CD4-positive, alpha-beta T cell treated with Interleukin-17A for 1 hour (primary cell): ENCODE measurements around the gene CACNA1D.
"Not testable (repeated sequence)": the region's sequence is repeated elsewhere in the genome, so short reads cannot be mapped to it uniquely, and the experiment has no call there.

Experiments used
- DNase-seq: peaks from one replicate; pipeline ENCODE4 v3.0.0-alpha.2; 2020

CACNA1D gene

GRCh38 chr3:53617893-53618523 is 123.6 kb downstream of the CACNA1D start:
- DNase-seq = no peak

GRCh38 chr3:53618524-53618906 is 124.1 kb downstream of the CACNA1D start:
- no peak for DNase-seq

- no peak for DNase-seq
These were observed 124.5 kb downstream of the CACNA1D start for GRCh38 chr3:53618936-53619335.

GRCh38 chr3:53624061-53624857 is 129.8 kb downstream of the CACNA1D start:
- DNase-seq = no peak

GRCh38 chr3:53626876-53627275 is 132.5 kb downstream of the CACNA1D start:
- no peak for DNase-seq

- no peak for DNase-seq
These were observed 134.4 kb downstream of the CACNA1D start for GRCh38 chr3:53628536-53629401.

- DNase-seq = no peak
These were observed 135.0 kb downstream of the CACNA1D start for GRCh38 chr3:53629402-53629723.

- DNase-seq = no peak
These were observed 136.1 kb downstream of the CACNA1D start for GRCh38 chr3:53630547-53630946.

GRCh38 chr3:53633197-53633787 is 138.9 kb downstream of the CACNA1D start:
- no peak for DNase-seq

- no peak for DNase-seq
These were observed 140.6 kb downstream of the CACNA1D start for GRCh38 chr3:53635041-53635440.

GRCh38 chr3:53638806-53639205 is 144.4 kb downstream of the CACNA1D start:
- DNase-seq = not testable (repeated sequence)

- no peak for DNase-seq
These were observed 147.0 kb downstream of the CACNA1D start for GRCh38 chr3:53641397-53641796.

- DNase-seq = no peak
These were observed 147.8 kb downstream of the CACNA1D start for GRCh38 chr3:53642211-53642610.

- no peak for DNase-seq
These were observed 149.3 kb downstream of the CACNA1D start for GRCh38 chr3:53643757-53644156.

GRCh38 chr3:53645754-53646153 is 151.3 kb downstream of the CACNA1D start:
- DNase-seq = no peak

- DNase-seq = no peak
These were observed 152.3 kb downstream of the CACNA1D start for GRCh38 chr3:53646723-53647122.

GRCh38 chr3:53649816-53650215 is 155.4 kb downstream of the CACNA1D start:
- DNase-seq = no peak

GRCh38 chr3:53650424-53650823 is 156.0 kb downstream of the CACNA1D start:
- DNase-seq = no peak

- no peak for DNase-seq
These were observed 156.7 kb downstream of the CACNA1D start for GRCh38 chr3:53650928-53651661.

- DNase-seq = no peak
These were observed 157.5 kb downstream of the CACNA1D start for GRCh38 chr3:53651927-53652326.

- no peak for DNase-seq
These were observed 163.2 kb downstream of the CACNA1D start for GRCh38 chr3:53657651-53658050.

- DNase-seq = no peak
These were observed 164.3 kb downstream of the CACNA1D start for GRCh38 chr3:53658613-53659193.
